IMR-90 (cell line): ENCODE data around the gene ZFAND6. TPM values are rescaled to one million over a fixed set of nuclear protein-coding genes. Genes with fewer than 3 reads are reported as not detected.

Experiments
- ATAC-seq: fragments of 200-7000 bp; cut with Tn5 transposase; 2 replicates; pipeline ENCODE4 v1.9.1; 2020; ENCODE audit warnings: low read depth, mild to moderate bottlenecking, moderate library complexity
- BruUV-seq: library from RNA; stranded (reverse); fragments of 400-500 nt; replicated peaks from 2 replicates; lab custom pipeline; 2021; lab: Mats Ljungman, UMichigan
- CTCF ChIA-PET: fragments of 300-600 bp; formaldehyde crosslinking; extraction: SDS; loops from one replicate; lab custom pipeline; 2021; ENCODE audit warnings: antibody characterized with exemption; lab: Yijun Ruan, JAX
- POLR2A ChIA-PET: fragments of 300-600 bp; sonication (Branson Sonifier 250); formaldehyde crosslinking; loops from one replicate; lab custom pipeline; 2022; ENCODE audit warnings: antibody characterized with exemption; ENCODE audit not compliant: unreplicated experiment; lab: Charles Lee
- DNase-seq: peaks from one replicate; pipeline ENCODE4 v3.0.0; 2013
- H2AFZ ChIP-seq: replicated peaks from 2 replicates; pipeline ENCODE3; 2013; ENCODE audit warnings: low read length, mild to moderate bottlenecking; ENCODE audit not compliant: poor library complexity
- H2AK5ac ChIP-seq: 2 replicates; pipeline ENCODE4 v1.6.1; 2013; ENCODE audit warnings: low read depth, low read length, inconsistent platforms
- H2AK9ac ChIP-seq: replicated peaks from 2 replicates; pipeline ENCODE3; 2013; ENCODE audit warnings: mild to moderate bottlenecking, low read depth, low read length, moderate library complexity; ENCODE audit not compliant: poor library complexity
- H2BK120ac ChIP-seq: 2 replicates; pipeline ENCODE4 v1.6.1; 2013; ENCODE audit warnings: low read depth, low read length, inconsistent platforms
- H2BK15ac ChIP-seq: 3 replicates; pipeline ENCODE4 v1.6.1; 2013; ENCODE audit warnings: low read depth, low read length, inconsistent platforms
- H2BK20ac ChIP-seq: 2 replicates; pipeline ENCODE4 v1.6.1; 2013; ENCODE audit warnings: low read depth, mild to moderate bottlenecking, inconsistent platforms, low read length, moderate library complexity
- H2BK5ac ChIP-seq: 2 replicates; pipeline ENCODE4 v1.6.1; 2013; ENCODE audit warnings: mild to moderate bottlenecking, low read depth, low read length, inconsistent platforms; ENCODE audit not compliant: poor library complexity, severe bottlenecking
- H3K14ac ChIP-seq: replicated peaks from 2 replicates; pipeline ENCODE4 v1.6.1; 2013; ENCODE audit warnings: low read depth, low read length, inconsistent platforms
- H3K18ac ChIP-seq: 2 replicates; pipeline ENCODE4 v1.6.1; 2013; ENCODE audit warnings: low read depth, low read length, control low read depth
- H3K23ac ChIP-seq: 2 replicates; pipeline ENCODE4 v1.6.1; 2013; ENCODE audit warnings: low read depth, low read length, inconsistent platforms
- H3K27ac ChIP-seq: 2 replicates; pipeline ENCODE4 v1.5.1; 2013; ENCODE audit warnings: mild to moderate bottlenecking, control low read depth, low read length; ENCODE audit not compliant: insufficient read depth
- H3K27me3 ChIP-seq: 2 replicates; pipeline ENCODE4 v1.6.1; 2013; ENCODE audit warnings: low read length; ENCODE audit not compliant: control insufficient read depth, insufficient read depth
- H3K36me3 ChIP-seq: 2 replicates; pipeline ENCODE4 v1.6.1; 2013; ENCODE audit warnings: low read length, mixed read lengths; ENCODE audit not compliant: control insufficient read depth, insufficient read depth
- H3K4ac ChIP-seq: 2 replicates; pipeline ENCODE4 v1.6.1; 2013; ENCODE audit warnings: low read depth, low read length, inconsistent platforms
- H3K4me1 ChIP-seq: 2 replicates; pipeline ENCODE4 v1.6.1; 2013; ENCODE audit warnings: low read length, mixed read lengths; ENCODE audit not compliant: control insufficient read depth, insufficient read depth
- H3K4me2 ChIP-seq: 2 replicates; pipeline ENCODE4 v1.6.1; 2013; ENCODE audit warnings: low read depth, mild to moderate bottlenecking, control low read depth, low read length, moderate library complexity
- H3K4me3 ChIP-seq: 2 replicates; pipeline ENCODE4 v1.5.1; 2013; ENCODE audit warnings: low read depth, mild to moderate bottlenecking, control low read depth, low read length, moderate library complexity; ENCODE audit not compliant: insufficient read depth
- H3K56ac ChIP-seq: 2 replicates; pipeline ENCODE4 v1.6.1; 2013; ENCODE audit warnings: low read length, inconsistent platforms; ENCODE audit not compliant: insufficient read depth; ENCODE audit errors: extremely low read depth
- H3K79me1 ChIP-seq, 2 experiments: 2 replicates each; pipeline ENCODE4 v1.6.1; 2013; ENCODE audit warnings: low read length in 2 of 2, inconsistent platforms in 1 of 2, low read depth in 1 of 2
- H3K9ac ChIP-seq: 2 replicates; pipeline ENCODE4 v1.6.1; 2013; ENCODE audit warnings: low read depth, low read length, control low read depth
- H3K9me1 ChIP-seq: 2 replicates; pipeline ENCODE4 v1.6.1; 2013; ENCODE audit warnings: low read length, inconsistent platforms; ENCODE audit not compliant: insufficient read depth
- H3K9me3 ChIP-seq: 2 replicates; pipeline ENCODE4 v1.6.1; 2013; ENCODE audit warnings: low read length; ENCODE audit not compliant: control insufficient read depth, insufficient read depth
- H4K20me1 ChIP-seq: 2 replicates; pipeline ENCODE4 v1.6.1; 2013; ENCODE audit warnings: low read length, inconsistent platforms; ENCODE audit not compliant: insufficient read depth
- H4K5ac ChIP-seq: 2 replicates; pipeline ENCODE4 v1.6.1; 2013; ENCODE audit warnings: mild to moderate bottlenecking, low read depth, low read length, control low read depth
- H4K8ac ChIP-seq, 2 experiments: 2 replicates each; pipeline ENCODE4 v1.6.1; 2013; ENCODE audit warnings: low read depth in 2 of 2, low read length in 2 of 2, control low read depth in 1 of 2, inconsistent platforms in 1 of 2
- H4K91ac ChIP-seq: 2 replicates; pipeline ENCODE4 v1.6.1; 2013; ENCODE audit warnings: low read depth, low read length, inconsistent platforms; ENCODE audit not compliant: insufficient read depth
- NFE2L2 ChIP-seq: fragments of 150-350 bp; IDR thresholded peaks from 2 replicates; pipeline ENCODE4 v1.6.1; 2016; ENCODE audit warnings: low read depth, mild to moderate bottlenecking, low read length
- RAD21 ChIP-seq: IDR thresholded peaks from 2 replicates; pipeline ENCODE4 v1.6.1; 2012; ENCODE audit warnings: low read length, improper control_type of control experiment
- RCOR1 ChIP-seq: IDR thresholded peaks from 2 replicates; pipeline ENCODE4 v1.6.1; 2012; ENCODE audit warnings: mild to moderate bottlenecking, low read length, improper control_type of control experiment; ENCODE audit not compliant: insufficient replicate concordance
- dilution Hi-C: fragments of 300-500 bp; cut with HindIII; formaldehyde crosslinking; loops from one replicate; pipeline ENCODE4 v1.14.3; 2018; ENCODE audit warnings: low sequenced_read_pairs; ENCODE audit not compliant: unreplicated experiment
- in situ Hi-C: fragments of 300-500 bp; cut with MboI; formaldehyde crosslinking; loops from 3 replicates; pipeline ENCODE4 v1.14.3; 2019; ENCODE audit warnings: low sequenced_read_pairs, inconsistent platforms, mixed read lengths
- intact Hi-C: fragments of 100-400 bp; cut with micrococcal nuclease; formaldehyde crosslinking; loops from 2 replicates; pipeline ENCODE4 v1.10.0; 2022
- polyA plus RNA-seq, 3 experiments: library from polyadenylated mRNA; depleted of rRNA; stranded (reverse); fragments of >200 nt; gene quantifications; 2 replicates each; pipeline ENCODE4 v1.2.3, GENCODE V29; 2012; ENCODE audit warnings: low replicate concordance in 1 of 3
- total RNA-seq: library from RNA; depleted of rRNA; stranded (reverse); fragments of >200 nt; gene quantifications from 2 replicates; pipeline ENCODE4 v1.2.3, GENCODE V29; 2012
- TF ChIP-seq, protein P1 (sequence below): fragments of 150-350 bp; IDR thresholded peaks from 2 replicates; pipeline ENCODE4 v1.6.1; 2016; ENCODE audit warnings: low read depth, mild to moderate bottlenecking, low read length, moderate library complexity, borderline replicate concordance

Gene ZFAND6
- total and polyA plus RNA-seq, 2 of the 4 experiments (the other 2 are of a cell fraction): 77.5 to 96.4 TPM

DNA sequence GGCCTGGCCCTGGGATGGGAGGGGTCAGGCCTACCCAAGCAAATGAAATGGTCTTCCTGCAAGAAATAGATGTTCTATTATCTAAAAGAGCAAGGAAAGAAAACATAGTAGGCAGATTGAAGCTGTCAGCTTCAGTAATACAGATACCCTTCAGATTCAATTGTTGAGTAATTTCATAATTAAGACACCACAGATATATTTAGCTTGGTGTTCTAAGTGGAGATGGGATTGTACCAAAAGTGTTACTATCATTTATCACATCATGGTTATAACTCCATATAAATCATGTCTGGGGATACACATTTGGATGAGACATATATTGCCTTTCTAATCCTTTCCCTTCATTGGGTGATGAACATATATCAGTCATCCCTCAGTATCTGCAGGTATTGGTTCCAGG lies 51.4 kb downstream of the ZFAND6 start:
- no peaks in the 10 kb centered on the region for H3K9me3 ChIP-seq
- POLR2A ChIA-PET: no interaction called here
- no peak overlapping the region for H3K4me3 ChIP-seq
- no peak overlapping the region for H3K56ac ChIP-seq
- in situ Hi-C loops (no loop called here), dilution Hi-C loops (no loop called here), intact Hi-C loops (no loop called here)
- H3K23ac ChIP-seq: no peak overlapping the region
- no peak overlapping the region for H2BK120ac ChIP-seq
- no peak overlapping the region for H2AFZ ChIP-seq
- H3K4ac ChIP-seq: no peak overlapping the region
- no peak overlapping the region for H2AK5ac ChIP-seq
- DNase-seq (no peak), ATAC-seq (no peak)
- no peak overlapping the region for H3K27ac ChIP-seq
- peaks cover 6% of the 10 kb centered on the region; the same call in 1 of the 2 replicates for H3K4me1 ChIP-seq
- H4K5ac ChIP-seq: no peak overlapping the region
- H2AK9ac ChIP-seq: no peak overlapping the region
- H4K8ac ChIP-seq: no peak overlapping the region
- CTCF ChIA-PET: no interaction called here
- TF ChIP-seq NFE2L2: no peak
- TF ChIP-seq, protein P1, sequence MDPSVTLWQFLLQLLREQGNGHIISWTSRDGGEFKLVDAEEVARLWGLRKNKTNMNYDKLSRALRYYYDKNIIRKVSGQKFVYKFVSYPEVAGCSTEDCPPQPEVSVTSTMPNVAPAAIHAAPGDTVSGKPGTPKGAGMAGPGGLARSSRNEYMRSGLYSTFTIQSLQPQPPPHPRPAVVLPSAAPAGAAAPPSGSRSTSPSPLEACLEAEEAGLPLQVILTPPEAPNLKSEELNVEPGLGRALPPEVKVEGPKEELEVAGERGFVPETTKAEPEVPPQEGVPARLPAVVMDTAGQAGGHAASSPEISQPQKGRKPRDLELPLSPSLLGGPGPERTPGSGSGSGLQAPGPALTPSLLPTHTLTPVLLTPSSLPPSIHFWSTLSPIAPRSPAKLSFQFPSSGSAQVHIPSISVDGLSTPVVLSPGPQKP: no peak
- no peak for TF ChIP-seq RCOR1
- TF ChIP-seq RAD21: no peak
- H3K36me3 ChIP-seq: no peaks in the 10 kb centered on the region; the same call in 1 of the 2 replicates
- peaks cover 29% of the 10 kb centered on the region; the same call in 1 of the 2 replicates for H4K20me1 ChIP-seq
- H3K14ac ChIP-seq: no peak overlapping the region
- H2BK20ac ChIP-seq: no peak overlapping the region
- 0 out of 2 replicates have a peak, but pooled peaks cover 2% of the 10 kb centered on the region for H3K9me1 ChIP-seq
- H3K9ac ChIP-seq: no peak overlapping the region
- peaks cover 11 to 73% of the 10 kb centered on the region in 2 experiments for H3K79me1 ChIP-seq
- no peaks in the 10 kb centered on the region for H3K27me3 ChIP-seq
- no TSS peak for BruUV-seq
- no peak overlapping the region for H2BK15ac ChIP-seq
- H3K4me2 ChIP-seq: no peak overlapping the region
- H4K91ac ChIP-seq: no peak overlapping the region
- H2BK5ac ChIP-seq: no peak overlapping the region
- no peak overlapping the region for H3K18ac ChIP-seq
